Muscle of leg (tissue), 11 donors: ENCODE measurements around the gene TMEM235. TPM values are rescaled to one million over a fixed set of nuclear protein-coding genes. Genes with fewer than 3 reads are reported as not detected.

ENCODE experiments used
- DNase-seq: peaks from one replicate; pipeline ENCODE4 v3.0.0; 2013
- H3K27ac ChIP-seq: one replicate; pipeline ENCODE4 v1.5.1; 2013; ENCODE audit warnings: mild to moderate bottlenecking, low read length, control low read depth
- H3K27me3 ChIP-seq: one replicate; pipeline ENCODE4 v1.6.1; 2013; ENCODE audit warnings: low read length; ENCODE audit not compliant: control insufficient read depth, insufficient read depth
- H3K36me3 ChIP-seq: one replicate; pipeline ENCODE4 v1.6.1; 2013; ENCODE audit warnings: low read length; ENCODE audit not compliant: control insufficient read depth, insufficient read depth
- H3K4me1 ChIP-seq: one replicate; pipeline ENCODE4 v1.6.1; 2013; ENCODE audit warnings: low read length; ENCODE audit not compliant: control insufficient read depth, insufficient read depth
- H3K4me3 ChIP-seq: one replicate; pipeline ENCODE4 v1.5.1; 2013; ENCODE audit warnings: low read length, control low read depth
- H3K9me3 ChIP-seq: replicated peaks from 2 replicates; pipeline ENCODE4 v1.6.1; 2013; ENCODE audit warnings: low read depth, low read length; ENCODE audit not compliant: control insufficient read depth
- WGBS: methylation state at CpG from one replicate; pipeline ENCODE4 v1.1.5; 2013; ENCODE audit warnings: missing lambda C conversion rate; ENCODE audit not compliant: insufficient coverage; 5-methylcytosine and 5-hydroxymethylcytosine counted together
- polyA plus RNA-seq, 8 donors: library from polyadenylated mRNA; unstranded; fragments of 120-200 nt; gene quantifications; one replicate each; pipeline versions ENCODE4 v1.2.1 to v1.2.3, GENCODE V29; 2013; ENCODE audit warnings: inconsistent platforms in 1 of 8, low replicate concordance in 1 of 8; ENCODE audit not compliant: insufficient read length in 8 of 8, insufficient read depth in 1 of 8
- total RNA-seq: library from RNA; stranded (reverse); fragments of 120-200 nt; gene quantifications from one replicate; pipeline ENCODE4 v1.2.4, GENCODE V29; 2013

Gene TMEM235
- total and polyA plus RNA-seq, 9 donors = 0.04 to 0.14 (median 0.10) TPM; not detected in 6

DNA sequence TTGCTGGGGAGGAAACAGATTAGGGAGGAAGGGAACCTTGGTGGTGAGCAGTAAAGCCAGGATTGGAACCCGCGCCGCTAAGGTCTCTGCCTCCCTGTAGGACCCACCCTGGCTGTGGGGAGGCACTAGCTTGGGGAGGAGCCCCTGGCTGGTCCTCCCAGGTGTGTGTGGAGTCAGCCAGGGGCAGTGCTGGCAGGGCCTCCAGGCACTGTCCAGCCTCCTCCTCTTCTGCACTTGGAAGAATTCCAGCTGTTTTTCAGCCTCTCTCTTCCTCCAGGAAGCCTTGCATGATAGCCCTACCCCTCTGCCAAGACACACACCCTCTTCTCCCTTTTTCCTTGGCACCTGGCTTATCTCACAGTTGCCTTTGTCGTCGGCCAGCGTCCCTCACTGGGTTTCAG, 34.8 kb downstream of the TMEM235 start:
- H3K27me3 ChIP-seq = peaks cover 20% of the 10 kb centered on the region
- no peak overlapping the region for H3K27ac ChIP-seq
- no peak for DNase-seq
- H3K4me1 ChIP-seq = peaks cover 66% of the 10 kb centered on the region
- no peak overlapping the region for H3K4me3 ChIP-seq
- no peaks in the 10 kb centered on the region for H3K36me3 ChIP-seq
- 87% methylated on average over 6 of the region's 6 CpGs for WGBS
- no peaks in the 10 kb centered on the region for H3K9me3 ChIP-seq

DNA sequence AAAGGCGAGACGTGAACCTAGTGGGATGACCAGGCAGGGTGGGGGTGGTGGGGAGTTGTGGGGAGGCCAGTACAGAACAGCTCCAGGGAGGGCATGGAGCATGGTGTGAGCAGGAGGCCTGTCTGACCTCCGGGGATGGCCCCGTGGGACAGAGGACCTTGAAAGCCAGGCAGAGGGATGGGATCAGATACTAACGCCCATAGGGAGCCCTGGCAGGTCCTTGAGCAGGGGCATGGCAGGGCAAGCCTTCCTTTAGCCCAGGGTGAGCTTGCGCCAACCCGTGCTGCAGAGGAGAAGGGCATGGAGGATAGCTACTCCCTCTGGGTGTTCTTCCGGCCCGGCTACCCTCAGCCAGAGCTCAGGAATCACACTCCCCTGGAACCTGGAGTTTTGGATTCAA, 35.3 kb downstream of the TMEM235 start:
- Histone ChIP-seq H3K9me3 (no peaks in the 10 kb centered on the region), H3K27me3 (peaks cover 23% of the 10 kb centered on the region), H3K36me3 (no peaks in the 10 kb centered on the region), H3K4me3 (no peak overlapping the region), H3K27ac (no peak overlapping the region), H3K4me1 (peaks cover 69% of the 10 kb centered on the region)
- WGBS = 63% methylated on average over 6 of the region's 9 CpGs
- no peak for DNase-seq

DNA sequence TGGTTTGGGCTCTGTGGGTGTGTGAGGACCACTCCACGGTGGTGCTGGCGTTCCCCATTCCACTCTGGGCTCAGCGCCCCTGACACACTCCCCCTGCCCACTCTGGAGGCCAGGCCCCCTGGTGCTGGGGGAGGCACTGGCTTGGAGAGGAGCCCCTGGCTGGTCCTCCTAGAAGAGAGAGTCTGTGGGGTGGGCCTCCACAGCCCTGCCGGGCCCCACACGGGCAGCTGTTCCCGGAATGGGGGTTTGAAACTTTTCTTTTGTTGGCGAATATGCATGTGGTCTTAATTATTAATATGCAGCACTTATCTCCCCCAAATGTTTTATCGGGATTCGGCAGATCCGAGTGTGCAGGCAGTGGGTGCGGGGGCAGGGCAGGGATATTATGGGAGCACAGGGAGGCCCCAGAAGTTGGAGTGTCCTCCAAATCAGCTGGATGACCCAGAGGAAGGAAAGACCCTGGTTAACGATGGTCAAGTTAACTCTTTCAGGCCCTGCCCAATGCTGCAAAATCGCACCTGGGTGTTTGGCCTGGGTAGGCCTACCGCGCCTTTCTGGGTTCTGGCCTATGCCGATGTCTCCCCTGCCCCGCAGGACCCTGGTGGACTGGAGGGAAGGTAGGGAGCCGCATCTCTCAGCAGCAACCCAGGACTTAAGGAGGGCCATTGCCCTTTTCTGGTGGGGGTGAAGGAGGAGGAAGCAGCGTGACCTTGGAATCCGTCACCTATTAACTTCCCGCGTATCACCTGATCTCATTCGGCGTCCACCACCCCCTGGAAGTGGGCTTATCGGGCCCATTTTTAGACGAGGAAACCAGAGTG, 36.0 kb downstream of the TMEM235 start:
- H3K27me3 ChIP-seq = peaks cover 26% of the 10 kb centered on the region
- H3K36me3 ChIP-seq = no peaks in the 10 kb centered on the region
- H3K4me3 ChIP-seq = no peak overlapping the region
- DNase-seq = no peak
- H3K27ac ChIP-seq = no peak overlapping the region
- H3K4me1 ChIP-seq = peaks cover 76% of the 10 kb centered on the region
- WGBS = 64% methylated on average over 15 of the region's 26 CpGs
- H3K9me3 ChIP-seq = no peaks in the 10 kb centered on the region

DNA sequence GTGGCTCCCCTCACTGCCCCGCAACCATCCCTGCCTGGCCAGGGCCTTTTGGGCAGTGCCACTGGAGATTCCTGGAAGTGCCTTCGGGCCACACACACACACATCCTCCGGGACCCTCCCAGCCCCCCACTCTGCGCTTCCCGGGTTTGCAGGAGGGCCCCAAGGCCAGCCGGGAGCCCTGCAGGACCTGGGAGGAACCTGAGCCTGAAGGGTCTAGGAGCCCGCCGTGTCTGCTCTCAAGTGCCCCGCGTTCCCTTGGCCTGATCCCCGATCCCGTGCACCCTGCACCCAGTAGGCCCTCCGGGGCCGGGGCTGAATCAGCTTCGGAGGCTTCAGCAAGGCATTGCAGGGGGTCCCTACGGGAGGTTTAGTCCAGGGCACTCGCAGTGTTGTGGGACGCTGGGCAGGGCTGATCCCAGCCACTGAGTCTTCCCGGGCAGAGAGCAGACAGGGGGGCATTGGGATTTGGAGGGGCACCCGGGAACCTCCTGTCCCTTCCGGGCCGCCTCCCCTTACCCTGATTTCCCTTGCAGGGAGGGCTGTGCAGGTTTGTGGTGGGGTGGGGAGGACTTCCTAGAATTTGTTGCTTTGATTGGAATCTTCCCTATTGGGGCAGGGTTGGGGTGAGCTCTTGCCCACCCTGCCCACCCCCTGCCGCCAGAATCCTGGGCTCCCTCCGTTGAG, 36.9 kb downstream of the TMEM235 start:
- H3K27me3 ChIP-seq = peaks cover 32% of the 10 kb centered on the region
- H3K36me3 ChIP-seq = no peaks in the 10 kb centered on the region
- H3K4me1 ChIP-seq = peaks cover 77% of the 10 kb centered on the region
- no peaks in the 10 kb centered on the region for H3K9me3 ChIP-seq
- DNase-seq = no peak
- H3K4me3 ChIP-seq = no peak overlapping the region
- 34% methylated on average over 18 of the region's 24 CpGs for WGBS
- H3K27ac ChIP-seq = no peak overlapping the region

DNA sequence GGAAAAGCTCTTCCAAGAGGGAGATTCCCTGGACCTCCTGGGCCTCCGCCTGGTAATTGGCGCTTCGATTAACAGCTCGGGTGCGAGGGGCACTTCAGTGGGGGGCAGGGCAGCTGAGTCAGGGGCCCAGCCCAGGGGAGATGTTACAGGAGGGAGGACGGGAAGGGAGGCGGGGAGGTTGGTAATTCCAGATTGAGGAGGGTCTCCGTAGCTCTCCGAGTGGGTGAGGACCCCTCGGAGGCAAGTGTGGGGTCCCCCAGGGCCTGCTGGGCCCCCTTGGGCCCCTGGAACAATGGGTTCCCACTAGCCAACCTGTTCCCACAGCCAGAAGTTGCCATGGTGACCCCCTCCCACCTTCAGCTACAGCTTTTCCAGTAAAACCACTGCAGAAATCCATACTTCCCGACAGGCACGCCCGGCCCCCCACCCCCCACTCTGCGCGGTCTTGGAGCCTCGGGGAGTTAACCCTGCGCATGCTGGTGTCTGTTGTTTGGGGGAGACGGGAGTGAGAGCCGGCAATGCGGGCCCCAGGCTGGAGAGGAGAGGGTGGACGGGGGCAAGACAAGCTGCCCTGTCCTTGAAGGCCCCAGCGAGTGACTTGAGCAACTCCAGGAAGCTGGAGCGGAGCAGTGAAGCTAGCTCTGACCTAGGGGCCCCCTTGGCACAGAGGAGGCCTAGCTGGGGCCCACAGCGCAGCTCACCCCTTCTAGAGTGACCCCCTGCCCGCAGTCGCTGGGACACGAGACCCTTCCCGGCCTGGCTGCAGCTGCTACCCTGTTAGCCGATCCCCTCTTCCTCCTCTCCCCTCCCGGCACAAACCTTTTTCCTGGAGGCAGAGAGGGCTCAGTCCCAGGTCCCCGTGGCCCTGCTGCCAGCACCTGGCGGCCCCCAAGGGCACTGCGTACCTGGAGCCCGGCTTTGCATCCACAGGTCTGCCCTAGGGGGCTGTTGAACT, 37.8 kb downstream of the TMEM235 start:
- DNase-seq = peak; percentile 57
- H3K4me1 ChIP-seq = peaks cover 71% of the 10 kb centered on the region
- H3K27me3 ChIP-seq = peaks cover 32% of the 10 kb centered on the region

DNA sequence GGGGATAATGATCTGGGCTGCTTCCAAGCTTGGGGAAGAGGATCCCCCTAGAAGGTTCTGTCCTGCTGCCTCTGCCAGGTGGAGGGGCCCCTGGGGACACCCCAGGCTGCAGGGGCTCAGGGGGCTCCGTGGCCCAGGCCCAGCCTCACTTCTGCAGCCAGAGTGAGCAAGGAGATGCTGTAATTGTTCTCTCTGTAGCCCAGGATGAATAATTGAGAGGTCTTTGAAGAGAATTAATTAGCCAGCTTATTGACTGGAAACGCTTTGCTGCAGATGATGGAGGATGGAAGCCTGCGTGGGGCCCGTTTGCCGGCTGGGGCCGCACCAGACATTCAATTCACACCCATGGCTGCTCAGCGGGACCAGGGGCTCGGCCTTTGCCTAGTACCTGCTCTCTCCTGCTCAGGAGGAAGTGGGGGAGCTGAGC, 38.5 kb downstream of the TMEM235 start:
- 41% methylated on average over 3 of the region's 8 CpGs for WGBS
- H3K4me1 ChIP-seq = peaks cover 68% of the 10 kb centered on the region
- no peak overlapping the region for H3K4me3 ChIP-seq
- no peak overlapping the region for H3K27ac ChIP-seq
- H3K27me3 ChIP-seq = peaks cover 32% of the 10 kb centered on the region
- no peaks in the 10 kb centered on the region for H3K9me3 ChIP-seq
- no peak for DNase-seq
- H3K36me3 ChIP-seq = no peaks in the 10 kb centered on the region

More for the DNA sequence above, 37.8 kb downstream of the TMEM235 start:
- Histone ChIP-seq H3K9me3 (no peaks in the 10 kb centered on the region), H3K4me3 (no peak overlapping the region), H3K36me3 (no peaks in the 10 kb centered on the region), H3K27ac (no peak overlapping the region)
- WGBS = 19% methylated on average over 26 of the region's 34 CpGs

DNA sequence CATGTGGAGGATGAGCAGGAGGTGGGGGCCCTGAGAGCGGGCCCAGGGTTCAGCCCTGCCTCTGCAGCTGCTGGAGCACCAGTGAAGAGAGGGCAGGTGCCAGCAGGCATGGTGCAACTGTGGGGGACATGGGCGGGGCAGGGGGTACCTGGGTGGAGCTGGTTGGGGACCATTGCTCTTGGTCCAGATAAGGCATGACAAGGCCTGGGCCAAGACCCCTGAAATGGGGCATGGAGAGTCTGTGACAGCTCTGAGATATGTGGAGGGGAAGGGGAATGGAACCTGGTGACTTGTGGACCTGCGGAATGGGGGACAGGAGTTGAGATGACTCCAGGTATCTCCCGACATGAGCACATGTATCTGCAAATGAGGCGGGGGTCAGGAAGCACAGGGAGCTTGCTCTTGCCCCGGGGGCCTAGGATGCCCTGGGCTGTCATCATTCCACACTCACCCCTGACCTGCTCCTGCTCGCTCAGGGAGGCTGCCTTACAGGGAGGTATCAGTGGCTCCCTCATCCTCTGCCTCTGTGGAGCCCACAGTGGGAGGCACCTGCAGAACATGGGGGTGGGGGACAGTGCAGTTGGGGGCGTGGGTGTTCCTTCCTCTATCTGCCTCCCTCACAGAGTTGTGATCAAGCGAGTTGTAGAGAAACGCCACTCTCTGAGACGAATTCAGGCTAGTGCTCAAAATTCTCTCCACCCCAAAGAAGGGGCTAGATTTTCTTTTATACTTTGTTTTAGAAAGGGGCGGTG, 40.2 kb downstream of the TMEM235 start:
- Histone ChIP-seq H3K4me3 (no peak overlapping the region), H3K27ac (no peak overlapping the region), H3K4me1 (peaks cover 59% of the 10 kb centered on the region), H3K27me3 (peaks cover 32% of the 10 kb centered on the region), H3K36me3 (no peaks in the 10 kb centered on the region), H3K9me3 (no peaks in the 10 kb centered on the region)
- WGBS = 64% methylated on average over 4 of the region's 12 CpGs
- DNase-seq = no peak

DNA sequence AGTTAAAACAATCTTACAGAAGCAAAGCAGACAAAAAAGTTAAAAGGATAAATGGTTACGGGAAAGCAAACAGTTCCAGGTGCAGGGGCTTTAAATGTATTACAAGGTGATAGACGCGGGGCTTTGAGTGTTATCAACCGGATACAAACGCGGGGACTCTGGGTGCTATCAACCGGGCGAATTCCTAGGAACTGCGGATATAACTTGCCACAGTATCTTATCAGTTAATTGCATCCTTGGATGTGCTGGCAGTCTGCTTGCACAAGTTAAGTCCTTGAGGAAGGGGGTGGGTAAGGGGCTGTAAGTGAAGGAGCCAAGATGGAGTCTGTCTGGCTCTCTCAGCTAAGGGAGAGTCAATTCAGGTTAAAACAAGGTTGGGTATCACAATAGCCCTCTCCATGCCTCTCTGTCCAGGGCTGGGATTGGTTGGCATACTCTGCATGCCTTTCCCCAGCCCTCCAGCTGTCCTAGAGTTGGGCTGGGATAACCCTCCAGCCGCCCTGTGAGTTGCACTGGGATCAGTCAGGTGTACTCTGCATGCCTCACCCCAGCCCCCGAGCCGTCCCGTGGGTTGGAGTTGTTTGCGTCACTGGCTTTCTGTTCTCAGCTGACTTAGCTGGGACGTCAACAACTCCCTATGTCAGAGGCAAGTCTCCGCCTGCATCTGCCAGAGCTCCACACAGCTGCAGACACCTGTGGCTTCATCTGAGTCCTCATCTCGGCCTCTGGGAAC, 40.9 kb downstream of the TMEM235 start:
- Histone ChIP-seq H3K27ac (no peak overlapping the region), H3K4me1 (peaks cover 53% of the 10 kb centered on the region), H3K36me3 (no peaks in the 10 kb centered on the region), H3K4me3 (no peak overlapping the region), H3K9me3 (no peaks in the 10 kb centered on the region), H3K27me3 (peaks cover 32% of the 10 kb centered on the region)
- 29% methylated on average over 14 of the region's 17 CpGs for WGBS
- DNase-seq = peak; percentile 78

DNA sequence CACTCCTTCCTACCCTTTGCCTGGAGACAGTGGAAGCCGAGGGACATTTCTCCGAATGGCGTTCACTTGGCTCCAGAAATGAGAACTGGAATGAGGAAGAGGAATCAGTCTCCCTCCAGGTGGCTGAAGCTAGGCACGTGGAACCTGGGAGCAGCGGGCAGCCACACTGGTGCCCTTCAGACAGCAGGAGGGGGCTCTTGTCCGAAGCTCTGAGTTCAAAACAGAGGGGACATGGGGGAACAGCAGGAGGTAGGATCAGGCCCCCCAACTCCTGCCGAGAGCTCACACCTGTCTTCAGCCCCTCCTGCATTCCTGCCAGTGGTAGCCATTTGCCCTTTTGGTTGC, 41.5 kb downstream of the TMEM235 start:
- 80% methylated on average over 1 of the region's 7 CpGs for WGBS
- Histone ChIP-seq H3K27me3 (peaks cover 32% of the 10 kb centered on the region), H3K4me3 (no peak overlapping the region), H3K9me3 (no peaks in the 10 kb centered on the region), H3K4me1 (peaks cover 53% of the 10 kb centered on the region), H3K27ac (no peak overlapping the region), H3K36me3 (no peaks in the 10 kb centered on the region)
- DNase-seq = no peak
